Glomerular endothelial cell (primary cell): ENCODE measurements around the gene CCND1. TPM values are rescaled to one million over a fixed set of nuclear protein-coding genes. Genes with fewer than 3 reads are reported as not detected.

Source experiments
- total RNA-seq: library from RNA; depleted of rRNA; stranded (reverse); fragments of >200 nt; gene quantifications from 2 replicates; pipeline ENCODE4 v1.2.3, GENCODE V29; 2015

CCND1 gene
- total RNA-seq, 1 donor from 2014 or later, result 580 TPM

Other genes with a start within 250 kb of the CCND1 start
- gene LINC01488, start 159.5 kb upstream of the CCND1 start, total RNA-seq, result not detected in 2 replicates
- gene LTO1, start 34.2 kb downstream of the CCND1 start, total RNA-seq, result 9.6 and 18.1 TPM in 2 replicates
- gene FGF19, start 62.9 kb downstream of the CCND1 start, total RNA-seq, result not detected in 2 replicates
- gene FGF4, start 134.2 kb downstream of the CCND1 start, total RNA-seq, result not detected in 2 replicates
- not detected in 2 replicates for gene FGF3, start 178.3 kb downstream of the CCND1 start, total RNA-seq